HG03159 (cell line): Measurements from ENCODE around the gene TM4SF4.
"Not testable (repeated sequence)": the region's sequence is repeated elsewhere in the genome, so short reads cannot be mapped to it uniquely, and the experiment has no call there.

ENCODE experiments used
- ATAC-seq: cut with Tn5 transposase; IDR thresholded peaks from one replicate; pipeline ENCODE4 v1.9.1; 2021; ENCODE audit warnings: mild to moderate bottlenecking, moderate library complexity; ENCODE audit not compliant: unreplicated experiment

The TM4SF4 gene

GRCh38 chr3:149474250-149474817 is at the start of gene TM4SF4:
Gene TM4SF4, plus strand, starts transcription at chr3:149474697. Its CDS starts 181 bp downstream, at chr3:149474878.
- no peak for ATAC-seq

GRCh38 chr3:149424918-149425317 is 49.6 kb upstream of the TM4SF4 start:
- no peak for ATAC-seq

GRCh38 chr3:149426325-149426724 is 48.2 kb upstream of the TM4SF4 start:
- ATAC-seq: no peak

GRCh38 chr3:149428087-149428486 is 46.4 kb upstream of the TM4SF4 start:
- no peak for ATAC-seq

- no peak for ATAC-seq
Measured at GRCh38 chr3:149430216-149430615, 44.3 kb upstream of the TM4SF4 start.

- no peak for ATAC-seq
Measured at GRCh38 chr3:149432149-149432548, 42.3 kb upstream of the TM4SF4 start.

GRCh38 chr3:149435996-149436885 is 38.3 kb upstream of the TM4SF4 start:
- no peak for ATAC-seq

GRCh38 chr3:149437286-149437685 is 37.2 kb upstream of the TM4SF4 start:
- ATAC-seq: no peak

- no peak for ATAC-seq
Measured at GRCh38 chr3:149437710-149438109, 36.8 kb upstream of the TM4SF4 start.

GRCh38 chr3:149438981-149439380 is 35.5 kb upstream of the TM4SF4 start:
- no peak for ATAC-seq

GRCh38 chr3:149441642-149442041 is 32.9 kb upstream of the TM4SF4 start:
- no peak for ATAC-seq

GRCh38 chr3:149442043-149442442 is 32.5 kb upstream of the TM4SF4 start:
- no peak for ATAC-seq

GRCh38 chr3:149442851-149443544 is 31.5 kb upstream of the TM4SF4 start:
- no peak for ATAC-seq

- no peak for ATAC-seq
Measured at GRCh38 chr3:149443545-149443912, 31.0 kb upstream of the TM4SF4 start.

GRCh38 chr3:149444867-149445266 is 29.6 kb upstream of the TM4SF4 start:
- not testable (repeated sequence) for ATAC-seq

- ATAC-seq: no peak
Measured at GRCh38 chr3:149448331-149448831, 26.1 kb upstream of the TM4SF4 start.

GRCh38 chr3:149449182-149449581 is 25.3 kb upstream of the TM4SF4 start:
- no peak for ATAC-seq

- no peak for ATAC-seq
Measured at GRCh38 chr3:149449799-149450198, 24.7 kb upstream of the TM4SF4 start.

GRCh38 chr3:149450281-149450680 is 24.2 kb upstream of the TM4SF4 start:
- no peak for ATAC-seq

- no peak for ATAC-seq
Measured at GRCh38 chr3:149452036-149452435, 22.5 kb upstream of the TM4SF4 start.

GRCh38 chr3:149453140-149453805 is 21.2 kb upstream of the TM4SF4 start:
- no peak for ATAC-seq
